GM19452 (cell line): Measurements from ENCODE around the gene OTUB1.
A peak's percentile ranks its signal among the peaks of the same experiment; 100 is the strongest.
"Not testable (repeated sequence)": the region's sequence is repeated elsewhere in the genome, so short reads cannot be mapped to it uniquely, and the experiment has no call there.

Experiments
- ATAC-seq: cut with Tn5 transposase; IDR thresholded peaks from one replicate; pipeline ENCODE4 v1.9.1; 2021; ENCODE audit not compliant: unreplicated experiment

OTUB1 gene, protein sequence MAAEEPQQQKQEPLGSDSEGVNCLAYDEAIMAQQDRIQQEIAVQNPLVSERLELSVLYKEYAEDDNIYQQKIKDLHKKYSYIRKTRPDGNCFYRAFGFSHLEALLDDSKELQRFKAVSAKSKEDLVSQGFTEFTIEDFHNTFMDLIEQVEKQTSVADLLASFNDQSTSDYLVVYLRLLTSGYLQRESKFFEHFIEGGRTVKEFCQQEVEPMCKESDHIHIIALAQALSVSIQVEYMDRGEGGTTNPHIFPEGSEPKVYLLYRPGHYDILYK

GRCh38 chr11:63986156-63986931, at the start of gene OTUB1:
Gene OTUB1 (plus strand): TSS chr11:63986438. CDS start chr11:63986457, 19 bp downstream.
- ATAC-seq, result peak; percentile 79

- peak; percentile 15 for ATAC-seq
These were observed 48.3 kb upstream of the OTUB1 start for GRCh38 chr11:63937713-63938478.

DNA sequence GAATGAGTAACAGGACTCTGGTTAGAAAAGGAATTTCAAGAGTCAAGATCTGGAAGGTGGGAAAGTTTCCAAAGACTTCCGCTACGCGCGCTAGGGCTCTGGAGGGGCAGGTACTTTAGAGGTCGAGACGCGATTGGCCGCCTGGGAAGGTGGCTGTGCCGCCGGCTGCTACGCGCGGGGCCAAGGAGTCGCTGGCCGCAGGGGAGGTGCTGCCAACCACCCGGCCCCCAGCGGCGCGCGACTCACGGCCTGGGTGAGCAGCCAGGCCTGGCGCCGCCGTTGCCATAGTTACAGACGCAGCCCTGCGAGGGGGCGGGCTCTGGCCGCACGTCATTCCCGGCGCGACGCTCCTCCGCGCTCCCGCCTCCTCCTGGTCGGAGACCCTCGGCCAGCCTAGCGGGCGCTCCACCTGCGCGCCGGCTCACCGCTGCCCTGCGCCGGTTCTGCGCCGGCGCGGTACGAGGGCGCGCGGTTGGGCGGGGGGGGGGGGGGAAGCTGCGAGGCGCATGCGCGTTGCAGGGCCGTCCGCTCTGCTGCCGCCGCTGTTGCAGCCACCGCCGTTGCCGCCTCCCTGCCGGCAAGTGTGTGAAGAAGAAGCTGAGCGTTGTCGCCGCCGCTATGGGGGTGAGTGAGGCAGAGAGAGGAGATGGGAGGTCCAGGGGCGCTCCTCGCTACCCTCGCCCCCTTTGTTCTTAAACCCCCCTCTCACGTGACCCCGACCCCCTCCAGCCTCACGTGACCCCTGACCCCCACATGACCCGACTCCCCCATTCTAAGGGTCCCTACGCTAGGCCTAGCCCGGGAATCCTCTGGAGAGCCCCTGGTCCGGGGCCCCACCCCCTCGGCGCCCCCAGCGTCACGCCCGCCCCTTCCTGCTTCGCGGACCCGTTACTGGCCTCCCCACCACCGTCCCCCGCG, 47.5 kb upstream of the OTUB1 start, which contains the start of gene NAA40:
Gene NAA40 (plus strand): TSS at position 524 of the 918 bp plus-strand sequence. CDS start 95 bp downstream, at position 619.
- peak; percentile 88 for ATAC-seq

DNA sequence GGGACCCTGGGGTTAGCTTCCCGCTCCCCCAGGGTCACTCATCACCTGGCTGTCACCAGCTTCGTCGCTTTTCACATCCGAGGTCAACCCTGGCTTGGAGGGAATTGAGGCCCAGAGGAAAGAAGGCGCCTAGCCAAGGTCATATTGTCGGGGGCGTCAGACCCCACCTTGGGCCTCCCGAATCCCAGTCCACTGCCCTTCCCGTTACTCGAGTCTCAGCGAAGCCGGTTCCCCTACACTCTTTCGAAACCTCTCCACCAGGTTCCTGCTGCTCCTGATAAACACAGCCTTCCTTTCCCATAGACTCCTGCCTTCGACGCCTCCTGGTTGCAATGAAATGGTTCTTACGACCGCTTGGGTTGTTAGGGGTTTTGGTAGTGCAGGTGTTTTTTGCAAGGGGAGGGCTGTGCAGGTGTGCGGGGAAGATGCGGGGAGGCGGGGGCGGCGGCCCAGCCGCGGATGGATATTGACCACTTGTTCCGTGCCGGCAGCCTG, 46.8 kb upstream of the OTUB1 start:
- no peak for ATAC-seq

GRCh38 chr11:63940786-63941185, 45.5 kb upstream of the OTUB1 start:
- no peak for ATAC-seq

- no peak for ATAC-seq
These were observed 44.3 kb upstream of the OTUB1 start for GRCh38 chr11:63941901-63942300.

DNA sequence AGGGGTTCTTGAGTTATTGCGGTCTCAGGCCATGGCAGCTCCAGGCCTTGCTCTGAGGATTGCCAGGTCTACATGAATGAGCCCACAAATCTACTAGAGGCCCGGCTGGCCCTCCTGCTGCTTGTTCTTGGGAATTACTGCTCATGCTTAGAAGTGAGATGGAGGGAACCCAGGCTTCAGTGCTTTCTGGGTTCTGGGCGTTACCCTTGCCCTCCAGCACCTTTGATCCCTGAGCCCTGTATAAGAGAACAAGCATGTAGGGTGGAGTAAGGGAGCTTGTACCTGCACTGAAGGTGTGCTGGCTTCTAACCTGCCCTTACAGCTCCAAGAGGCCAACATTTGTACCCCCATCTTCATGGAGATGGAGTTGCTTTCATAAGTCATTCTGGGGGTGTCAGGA, 43.4 kb upstream of the OTUB1 start:
- ATAC-seq, result no peak

DNA sequence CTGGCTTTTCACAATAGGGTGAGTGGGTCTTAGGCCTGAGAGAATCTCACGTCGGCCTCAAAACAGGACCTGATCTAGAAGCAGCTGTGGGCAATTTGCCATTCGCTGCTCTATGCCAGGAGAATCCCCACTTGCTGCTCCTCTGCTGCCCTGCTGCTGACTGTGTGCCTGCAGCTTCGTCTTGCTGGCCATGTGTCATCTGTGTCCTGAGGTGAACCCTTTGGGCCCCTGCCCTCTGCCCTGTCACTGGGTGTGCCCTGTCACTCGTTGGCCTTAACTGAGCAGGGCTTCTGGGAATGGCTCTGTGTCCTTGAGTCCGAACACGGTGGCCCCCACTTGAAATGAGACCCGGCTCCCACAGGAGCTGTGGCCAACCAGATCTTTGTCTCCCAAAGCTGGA, 41.3 kb upstream of the OTUB1 start:
- ATAC-seq, result no peak

- ATAC-seq, result no peak
These were observed 40.6 kb upstream of the OTUB1 start for GRCh38 chr11:63945477-63946163.

GRCh38 chr11:63951779-63952536, 34.3 kb upstream of the OTUB1 start:
- ATAC-seq, result no peak

DNA sequence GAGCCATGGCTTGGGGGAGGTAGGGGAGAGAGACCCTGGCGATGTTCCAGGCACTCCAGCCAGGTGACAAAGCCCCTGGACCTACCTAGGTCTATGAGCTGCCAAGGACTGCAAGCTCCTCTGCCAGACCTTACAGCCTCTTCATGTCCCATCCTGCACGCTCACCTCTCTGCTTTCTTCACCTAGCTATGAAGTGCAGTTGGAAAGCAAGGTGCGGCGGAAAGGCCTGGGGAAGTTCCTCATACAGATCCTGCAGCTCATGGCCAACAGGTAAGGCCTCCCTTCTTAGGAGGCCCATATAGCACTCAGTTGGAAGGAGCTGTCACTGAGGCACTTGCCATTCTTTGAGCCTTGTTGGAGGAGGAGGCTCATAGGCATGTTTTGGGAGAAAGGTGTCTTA, 33.7 kb upstream of the OTUB1 start:
- ATAC-seq, result no peak

- ATAC-seq, result no peak
These were observed 28.2 kb upstream of the OTUB1 start for GRCh38 chr11:63958008-63958407.

DNA sequence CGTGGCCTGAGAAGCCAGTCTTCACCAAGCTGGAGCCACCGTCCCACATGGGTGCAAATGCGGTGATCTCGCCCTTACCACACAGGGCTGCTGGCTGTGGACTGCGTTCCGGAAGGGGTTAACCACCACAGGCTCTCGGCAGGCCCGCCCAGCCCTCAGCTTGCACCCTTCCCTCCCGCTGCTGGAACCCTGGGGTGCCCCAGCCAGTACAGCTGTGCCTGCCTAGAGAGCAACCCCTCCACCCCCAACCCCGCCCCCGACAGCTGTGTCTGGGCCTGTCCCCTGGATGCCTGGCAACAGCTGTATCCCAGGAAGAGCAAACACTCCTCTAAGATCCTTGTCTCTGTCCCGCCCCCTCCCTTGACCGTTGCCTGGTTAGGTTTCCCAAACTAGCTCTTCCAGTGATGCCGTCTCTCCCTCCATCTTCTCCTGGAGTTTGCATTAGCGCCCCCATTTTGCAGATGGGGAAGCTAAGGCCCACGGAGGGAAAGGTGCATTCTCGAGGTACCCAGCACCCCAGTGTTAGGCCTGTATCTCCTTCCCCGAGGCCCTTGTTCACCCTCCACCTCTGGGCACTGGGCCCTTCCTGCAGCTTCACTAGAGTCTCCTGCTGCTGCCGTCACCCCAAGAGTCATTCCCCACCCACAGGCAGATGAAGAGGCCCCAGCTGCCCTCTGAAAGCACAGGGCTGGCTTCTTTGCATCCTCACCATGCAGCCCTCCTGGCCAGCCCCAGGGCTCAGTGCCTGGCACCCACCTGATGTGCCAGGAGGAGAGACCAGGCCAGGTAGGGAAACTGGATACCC, 24.4 kb upstream of the OTUB1 start:
- no peak for ATAC-seq

- not testable (repeated sequence) for ATAC-seq
These were observed 22.3 kb upstream of the OTUB1 start for GRCh38 chr11:63963895-63964294.

DNA sequence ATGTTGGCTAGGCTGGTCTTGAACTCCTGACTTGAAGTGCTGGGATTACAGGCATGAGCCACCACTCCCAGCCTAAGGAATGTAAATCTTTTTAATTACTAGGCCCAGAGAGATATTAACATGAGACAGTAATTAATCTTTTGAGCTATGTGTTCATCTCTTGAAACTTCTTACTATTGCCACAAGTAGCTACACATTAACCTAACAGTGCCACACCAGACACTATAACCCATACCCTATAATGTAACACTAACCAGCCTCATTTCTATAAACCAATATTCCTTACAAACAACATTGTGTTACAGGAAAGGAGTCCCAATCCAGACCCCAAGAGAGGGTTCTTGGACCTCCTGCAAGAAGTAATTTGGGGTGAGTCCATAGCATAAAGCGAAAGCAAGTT, 19.8 kb upstream of the OTUB1 start:
- ATAC-seq, result no peak

GRCh38 chr11:63969461-63969860, 16.8 kb upstream of the OTUB1 start:
- ATAC-seq, result no peak

DNA sequence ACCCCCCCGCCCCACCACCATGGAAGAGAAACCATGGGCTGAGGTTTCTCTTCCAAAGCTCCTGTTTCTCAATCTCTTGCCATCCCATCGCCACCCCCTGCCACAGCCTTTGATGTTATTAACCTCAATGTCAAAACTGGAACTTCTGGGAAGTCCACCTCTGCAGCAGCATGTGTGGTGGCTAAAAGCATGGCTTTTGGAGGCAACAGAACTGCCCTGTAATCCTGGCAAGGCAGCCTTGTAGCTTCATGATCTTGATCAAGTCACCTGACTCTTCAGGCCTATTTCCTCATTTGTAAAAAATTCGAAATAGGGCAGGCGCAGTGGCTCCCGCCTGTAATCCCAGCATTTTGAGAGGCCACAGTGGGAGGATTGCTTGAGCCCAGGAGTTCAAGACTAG, 15.3 kb upstream of the OTUB1 start:
- ATAC-seq, result no peak

GRCh38 chr11:63973912-63974258, 12.4 kb upstream of the OTUB1 start:
- not testable (repeated sequence) for ATAC-seq
